Right atrium auricular region (tissue), 2 donors: ENCODE results near the gene NR3C2. TPM values are rescaled to one million over a fixed set of nuclear protein-coding genes. Genes with fewer than 3 reads are reported as not detected.
A peak's percentile ranks its signal among the peaks of the same experiment; 100 is the strongest.

Experiments
- DNase-seq: peaks from one replicate; pipeline ENCODE4 v3.0.0-alpha.2; 2019; ENCODE audit warnings: low spot score
- H3K27ac ChIP-seq, 2 donors: fragments of 200-600 bp; sonication (generic); 1 replicate in 1 of 2; 2 replicates in 1 of 2; pipeline ENCODE4 v1.5.1; 2016 to 2019
- H3K27me3 ChIP-seq, 2 donors: fragments of 200-600 bp; sonication (generic); one replicate each; pipeline versions ENCODE4 v1.5.1 to v1.6.0; 2017 to 2019
- H3K36me3 ChIP-seq: fragments of 200-600 bp; sonication (generic); one replicate; pipeline ENCODE4 v1.5.1; 2016
- H3K4me1 ChIP-seq, 2 donors: fragments of 200-600 bp; sonication (generic); one replicate each; pipeline versions ENCODE4 v1.5.1 to v1.6.0; 2017 to 2019
- H3K4me3 ChIP-seq, 2 donors: fragments of 200-600 bp; sonication (generic); 1 replicate in 1 of 2; 2 replicates in 1 of 2; pipeline ENCODE4 v1.5.1; 2017 to 2019; ENCODE audit warnings: mild to moderate bottlenecking in 1 of 2, moderate library complexity in 1 of 2
- H3K9me3 ChIP-seq, 2 donors: fragments of 200-600 bp; sonication (generic); one replicate each; pipeline ENCODE4 v1.5.1; 2019
- CTCF ChIP-seq, 2 donors: fragments of 200-600 bp; sonication (generic); IDR thresholded peaks; one replicate each; pipeline ENCODE4 v1.5.1; 2019; ENCODE audit warnings: antibody characterized with exemption in 2 of 2
- total RNA-seq, 2 donors: library from RNA; depleted of rRNA; stranded (reverse); fragments of >200 nt; gene quantifications; one replicate each; pipeline ENCODE4 v1.1.0, GENCODE V29; 2016

The NR3C2 gene
- total RNA-seq, 2 donors from 2014 or later: 15.7 to 39.9 TPM

- no peak for DNase-seq
- H3K36me3 ChIP-seq: no peaks in the 10 kb centered on the region
- H3K9me3 ChIP-seq: no peaks in the 10 kb centered on the region
- H3K27me3 ChIP-seq: no peaks in the 10 kb centered on the region
- H3K27ac ChIP-seq: no peak overlapping the region
- peaks cover 0 to 16% of the 10 kb centered on the region in 2 donors for H3K4me1 ChIP-seq
- TF ChIP-seq CTCF (IDR thresholded peaks at IDR 0.05): no peak
- no peak overlapping the region for H3K4me3 ChIP-seq
These were observed 76.0 kb downstream of the NR3C2 start for GRCh38 chr4:148366251-148366650.

GRCh38 chr4:148364525-148364924, 77.7 kb downstream of the NR3C2 start:
- Histone ChIP-seq H3K27me3 (no peaks in the 10 kb centered on the region), H3K4me1 (peaks cover 0 to 22% of the 10 kb centered on the region in 2 donors), H3K27ac (no peak overlapping the region), H3K9me3 (no peaks in the 10 kb centered on the region), H3K4me3 (no peak overlapping the region), H3K36me3 (no peaks in the 10 kb centered on the region)
- DNase-seq: no peak
- TF ChIP-seq CTCF (IDR thresholded peaks at IDR 0.05): no peak

GRCh38 chr4:148359769-148360168, 82.4 kb downstream of the NR3C2 start:
- no peaks in the 10 kb centered on the region for H3K9me3 ChIP-seq
- no peak for TF ChIP-seq CTCF (IDR thresholded peaks at IDR 0.05)
- DNase-seq: no peak
- H3K27me3 ChIP-seq: no peaks in the 10 kb centered on the region
- no peaks in the 10 kb centered on the region for H3K36me3 ChIP-seq
- H3K27ac ChIP-seq: no peak overlapping the region
- H3K4me1 ChIP-seq: peaks cover 0 to 19% of the 10 kb centered on the region in 2 donors
- no peak overlapping the region for H3K4me3 ChIP-seq

- no peak for DNase-seq
- peaks cover 0 to 6% of the 10 kb centered on the region in 2 donors for H3K4me1 ChIP-seq
- no peaks in the 10 kb centered on the region for H3K9me3 ChIP-seq
- H3K27me3 ChIP-seq: no peaks in the 10 kb centered on the region
- peak overlapping the region; percentile 14 to 45 for H3K27ac ChIP-seq
- no peaks in the 10 kb centered on the region for H3K36me3 ChIP-seq
- TF ChIP-seq CTCF (IDR thresholded peaks at IDR 0.05): no peak
- no peak overlapping the region for H3K4me3 ChIP-seq
These were observed 86.6 kb downstream of the NR3C2 start for GRCh38 chr4:148355442-148356123.

- DNase-seq: no peak
- Histone ChIP-seq H3K27me3 (no peaks in the 10 kb centered on the region), H3K27ac (no peak overlapping the region), H3K4me1 (peaks cover 0 to 6% of the 10 kb centered on the region in 2 donors), H3K4me3 (no peak overlapping the region), H3K9me3 (no peaks in the 10 kb centered on the region), H3K36me3 (no peaks in the 10 kb centered on the region)
- TF ChIP-seq CTCF (IDR thresholded peaks at IDR 0.05): no peak
These were observed 88.0 kb downstream of the NR3C2 start for GRCh38 chr4:148354186-148354585.

GRCh38 chr4:148353571-148353970, 88.6 kb downstream of the NR3C2 start:
- Histone ChIP-seq H3K9me3 (no peaks in the 10 kb centered on the region), H3K4me3 (no peak overlapping the region)
- TF ChIP-seq CTCF (IDR thresholded peaks at IDR 0.05): no peak

More at GRCh38 chr4:148353571-148353970, 88.6 kb downstream of the NR3C2 start:
- no peaks in the 10 kb centered on the region for H3K27me3 ChIP-seq
- no peak for DNase-seq
- H3K36me3 ChIP-seq: no peaks in the 10 kb centered on the region
- no peak overlapping the region for H3K27ac ChIP-seq
- H3K4me1 ChIP-seq: peaks cover 0 to 6% of the 10 kb centered on the region in 2 donors
